ENCODE data around the gene MTOR. TPM values are rescaled to one million over a fixed set of nuclear protein-coding genes. Genes with fewer than 3 reads are reported as not detected.

The MTOR gene
- total and polyA plus RNA-seq, 8 donors: 6.3 to 42.4 (median 28.6) TPM

- Histone ChIP-seq H3K4me1 (peaks cover 11 to 32% (median 24%) of the 10 kb centered on the region in 4 donors), H3K27ac (no peak overlapping the region), H3K4me3 (no peak overlapping the region), H3K9me3 (no peaks in the 10 kb centered on the region), H3K36me3 (peaks cover 25 to 56% (median 53%) of the 10 kb centered on the region in 4 donors), H3K27me3 (no peaks in the 10 kb centered on the region)
- TF ChIP-seq EP300 (IDR thresholded peaks at IDR 0.05): no peak
- TF ChIP-seq CTCF (IDR thresholded peaks at IDR 0.05): no peak
- no peak for TF ChIP-seq POLR2AphosphoS5 (IDR thresholded peaks at IDR 0.05)
- TF ChIP-seq POLR2A (IDR thresholded peaks at IDR 0.05): no peak
- intact Hi-C loops (cut with DNase I; ENCODE audit: low total_unique reads): no loop called here
- 41 to 65% (median 54%) methylated on average over 3 of the region's 3 CpGs for WGBS, 5 donors
- DNase-seq: no peak
Observed at GRCh38 chr1:11062965-11063401, 199.4 kb downstream of the MTOR start.

- intact Hi-C loops (cut with DNase I; ENCODE audit: low total_unique reads): no loop called here
Observed at GRCh38 chr1:11061652-11062365, 200.5 kb downstream of the MTOR start.

GRCh38 chr1:11059968-11060830, 202.2 kb downstream of the MTOR start, which contains the start of gene SRM:
TSS of gene SRM (minus strand) at chr1:11060018. CDS start at chr1:11059943, 75 bp downstream.
- peak; percentile 95 to 97 for DNase-seq
- WGBS, 5 donors: 0 to 1% (median 1%) methylated on average over 32 to 83 of the region's 83 CpGs
- Histone ChIP-seq H3K4me1 (peaks cover 11 to 34% (median 24%) of the 10 kb centered on the region in 4 donors), H3K4me3 (peak within 1 kb of the TSS; percentile 88 to 99 (median 96)), H3K36me3 (peaks cover 15 to 56% (median 52%) of the 10 kb centered on the region in 4 donors), H3K27ac (peak within 1 kb of the TSS; percentile 74 to 86 (median 79)), H3K9me3 (no peaks in the 10 kb centered on the region), H3K27me3 (no peaks in the 10 kb centered on the region)
- TF ChIP-seq POLR2AphosphoS5 (IDR thresholded peaks at IDR 0.05): peak in 2 of 3 donors; percentile 42 to 75
- TF ChIP-seq CTCF (IDR thresholded peaks at IDR 0.05): peak in 3 of 7 experiments; percentile 46 to 86 (median 65)
- no peak for TF ChIP-seq POLR2A (IDR thresholded peaks at IDR 0.05)
- no peak for TF ChIP-seq EP300 (IDR thresholded peaks at IDR 0.05)
- intact Hi-C loops (cut with DNase I; ENCODE audit: low total_unique reads): no loop called here

More at GRCh38 chr1:11061652-11062365, 200.5 kb downstream of the MTOR start:
- H3K4me1 ChIP-seq: peaks cover 11 to 34% (median 24%) of the 10 kb centered on the region in 4 donors
- no peak overlapping the region for H3K27ac ChIP-seq
- H3K9me3 ChIP-seq: no peaks in the 10 kb centered on the region
- peaks cover 17 to 56% (median 52%) of the 10 kb centered on the region in 4 donors for H3K36me3 ChIP-seq
- 57 to 69% (median 61%) methylated on average over 4 to 5 of the region's 5 CpGs for WGBS, 5 donors
- H3K27me3 ChIP-seq: no peaks in the 10 kb centered on the region
- no peak for DNase-seq
- no peak overlapping the region for H3K4me3 ChIP-seq
- TF ChIP-seq POLR2AphosphoS5 (IDR thresholded peaks at IDR 0.05) (no peak), CTCF (IDR thresholded peaks at IDR 0.05) (no peak), EP300 (IDR thresholded peaks at IDR 0.05) (no peak), POLR2A (IDR thresholded peaks at IDR 0.05) (no peak)

All from stomach (tissue), 9 donors.